Measurements from ENCODE around the gene EEIG1. TPM values are rescaled to one million over a fixed set of nuclear protein-coding genes. Genes with fewer than 3 reads are reported as not detected.

Gene EEIG1
- total and polyA plus RNA-seq, 9 of the 15 experiments (the other 6 are each of a cell fraction or from before 2014, with no cell fraction given): 0.17 to 16.7 (median 3.6) TPM

DNA sequence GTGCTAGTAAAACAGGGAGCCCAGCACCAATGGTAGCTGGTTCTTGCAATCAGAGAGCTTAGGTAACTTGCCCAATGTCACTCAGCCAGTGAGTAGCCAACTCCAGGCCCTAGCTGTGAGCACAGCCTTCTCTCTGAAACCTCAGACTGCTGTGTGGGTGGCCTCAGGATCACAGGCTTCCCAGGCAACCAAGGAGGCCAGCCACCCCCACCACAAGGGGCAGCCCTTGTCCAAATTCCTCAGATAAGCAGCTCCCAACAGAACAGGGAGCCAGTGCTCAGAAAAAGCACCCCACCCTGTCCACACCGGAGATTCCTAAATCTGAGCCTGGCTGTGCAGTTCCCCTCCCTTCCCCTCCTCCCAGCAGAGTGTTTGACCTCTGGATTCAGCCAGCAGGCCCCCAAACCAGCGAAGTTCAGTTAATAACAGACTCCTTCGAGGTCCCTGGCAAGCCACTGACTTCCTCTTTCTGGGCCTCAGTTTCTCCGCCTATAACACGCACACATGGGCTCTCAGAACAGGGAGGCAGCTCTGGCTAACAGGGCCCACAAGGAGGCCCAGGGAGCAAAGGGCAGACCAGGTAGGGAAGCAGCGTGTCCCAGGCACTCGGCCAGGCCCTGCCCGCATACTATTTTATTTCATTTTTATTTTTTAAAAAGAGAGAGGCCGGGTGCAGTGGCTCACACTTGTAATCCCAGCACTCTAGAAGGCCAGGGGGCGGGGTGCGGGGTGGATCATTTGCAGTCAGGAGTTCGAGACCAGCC is 2.7 kb downstream of the EEIG1 start (continued):
- TF ChIP-seq, protein P1, sequence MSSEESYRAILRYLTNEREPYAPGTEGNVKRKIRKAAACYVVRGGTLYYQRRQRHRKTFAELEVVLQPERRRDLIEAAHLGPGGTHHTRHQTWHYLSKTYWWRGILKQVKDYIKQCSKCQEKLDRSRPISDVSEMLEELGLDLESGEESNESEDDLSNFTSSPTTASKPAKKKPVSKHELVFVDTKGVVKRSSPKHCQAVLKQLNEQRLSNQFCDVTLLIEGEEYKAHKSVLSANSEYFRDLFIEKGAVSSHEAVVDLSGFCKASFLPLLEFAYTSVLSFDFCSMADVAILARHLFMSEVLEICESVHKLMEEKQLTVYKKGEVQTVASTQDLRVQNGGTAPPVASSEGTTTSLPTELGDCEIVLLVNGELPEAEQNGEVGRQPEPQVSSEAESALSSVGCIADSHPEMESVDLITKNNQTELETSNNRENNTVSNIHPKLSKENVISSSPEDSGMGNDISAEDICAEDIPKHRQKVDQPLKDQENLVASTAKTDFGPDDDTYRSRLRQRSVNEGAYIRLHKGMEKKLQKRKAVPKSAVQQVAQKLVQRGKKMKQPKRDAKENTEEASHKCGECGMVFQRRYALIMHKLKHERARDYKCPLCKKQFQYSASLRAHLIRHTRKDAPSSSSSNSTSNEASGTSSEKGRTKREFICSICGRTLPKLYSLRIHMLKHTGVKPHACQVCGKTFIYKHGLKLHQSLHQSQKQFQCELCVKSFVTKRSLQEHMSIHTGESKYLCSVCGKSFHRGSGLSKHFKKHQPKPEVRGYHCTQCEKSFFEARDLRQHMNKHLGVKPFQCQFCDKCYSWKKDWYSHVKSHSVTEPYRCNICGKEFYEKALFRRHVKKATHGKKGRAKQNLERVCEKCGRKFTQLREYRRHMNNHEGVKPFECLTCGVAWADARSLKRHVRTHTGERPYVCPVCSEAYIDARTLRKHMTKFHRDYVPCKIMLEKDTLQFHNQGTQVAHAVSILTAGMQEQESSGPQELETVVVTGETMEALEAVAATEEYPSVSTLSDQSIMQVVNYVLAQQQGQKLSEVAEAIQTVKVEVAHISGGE (CRISPR knock-in tag; IDR thresholded peaks at IDR 0.05): no peak
- no peak for TF ChIP-seq FOXJ2 (tag; IDR thresholded peaks at IDR 0.05)
- no peak for TF ChIP-seq ZFP30 (CRISPR knock-in tag; IDR thresholded peaks at IDR 0.05; ENCODE audit: borderline replicate concordance)
- peak; percentile 33 for TF ChIP-seq CXXC5 (CRISPR knock-in tag; IDR thresholded peaks at IDR 0.05)
- TF ChIP-seq, protein P2, sequence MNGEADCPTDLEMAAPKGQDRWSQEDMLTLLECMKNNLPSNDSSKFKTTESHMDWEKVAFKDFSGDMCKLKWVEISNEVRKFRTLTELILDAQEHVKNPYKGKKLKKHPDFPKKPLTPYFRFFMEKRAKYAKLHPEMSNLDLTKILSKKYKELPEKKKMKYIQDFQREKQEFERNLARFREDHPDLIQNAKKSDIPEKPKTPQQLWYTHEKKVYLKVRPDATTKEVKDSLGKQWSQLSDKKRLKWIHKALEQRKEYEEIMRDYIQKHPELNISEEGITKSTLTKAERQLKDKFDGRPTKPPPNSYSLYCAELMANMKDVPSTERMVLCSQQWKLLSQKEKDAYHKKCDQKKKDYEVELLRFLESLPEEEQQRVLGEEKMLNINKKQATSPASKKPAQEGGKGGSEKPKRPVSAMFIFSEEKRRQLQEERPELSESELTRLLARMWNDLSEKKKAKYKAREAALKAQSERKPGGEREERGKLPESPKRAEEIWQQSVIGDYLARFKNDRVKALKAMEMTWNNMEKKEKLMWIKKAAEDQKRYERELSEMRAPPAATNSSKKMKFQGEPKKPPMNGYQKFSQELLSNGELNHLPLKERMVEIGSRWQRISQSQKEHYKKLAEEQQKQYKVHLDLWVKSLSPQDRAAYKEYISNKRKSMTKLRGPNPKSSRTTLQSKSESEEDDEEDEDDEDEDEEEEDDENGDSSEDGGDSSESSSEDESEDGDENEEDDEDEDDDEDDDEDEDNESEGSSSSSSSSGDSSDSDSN (IDR thresholded peaks at IDR 0.05; ENCODE audit: borderline replicate concordance in 1 of 2, low read depth in 2 of 2, low read length in 2 of 2): peak in 1 of 2 experiments; percentile 70; a peak in 1 of 4 replicates
- TF ChIP-seq ARID1B (IDR thresholded peaks at IDR 0.05): peak; percentile 44; the same call in 1 of the 2 replicates
- TF ChIP-seq POLR2AphosphoS5 (IDR thresholded peaks at IDR 0.05; ENCODE audit: control insufficient read depth, insufficient read depth, low read depth, low read length): no peak
- TF ChIP-seq EGR1 (conservative IDR thresholded peaks at IDR 0.05): peak; percentile 84
- TF ChIP-seq SMARCA4 (IDR thresholded peaks at IDR 0.05): 0 out of 2 replicates have a peak, but pooled peaks have one; percentile 34
- TF ChIP-seq NFIX (CRISPR knock-in tag; IDR thresholded peaks at IDR 0.05; ENCODE audit: low read depth): no peak
- no peak for TF ChIP-seq POLR3G (IDR thresholded peaks at IDR 0.05; ENCODE audit: extremely low read depth, insufficient read length, insufficient replicate concordance)
- peak; percentile 40 to 56 for TF ChIP-seq RAD21 (CRISPR knock-in tag; conservative IDR thresholded peaks at IDR 0.05 in 1 of 2, IDR thresholded peaks at IDR 0.05 in 1 of 2)
- no peak for TF ChIP-seq ZBTB7A (IDR thresholded peaks at IDR 0.05; ENCODE audit: borderline replicate concordance, control insufficient read depth, low read depth, low read length)
- TF ChIP-seq PRPF4 (IDR thresholded peaks at IDR 0.05; ENCODE audit: insufficient read depth, low read depth, low read length, poor library complexity, severe bottlenecking): no peak
- no peak for TF ChIP-seq C11orf30 (IDR thresholded peaks at IDR 0.05; ENCODE audit: low read depth)
- TF ChIP-seq, protein P3, sequence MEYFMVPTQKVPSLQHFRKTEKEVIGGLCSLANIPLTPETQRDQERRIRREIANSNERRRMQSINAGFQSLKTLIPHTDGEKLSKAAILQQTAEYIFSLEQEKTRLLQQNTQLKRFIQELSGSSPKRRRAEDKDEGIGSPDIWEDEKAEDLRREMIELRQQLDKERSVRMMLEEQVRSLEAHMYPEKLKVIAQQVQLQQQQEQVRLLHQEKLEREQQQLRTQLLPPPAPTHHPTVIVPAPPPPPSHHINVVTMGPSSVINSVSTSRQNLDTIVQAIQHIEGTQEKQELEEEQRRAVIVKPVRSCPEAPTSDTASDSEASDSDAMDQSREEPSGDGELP (CRISPR knock-in tag; IDR thresholded peaks at IDR 0.05; ENCODE audit: borderline replicate concordance): 0 out of 2 replicates have a peak, but pooled peaks have one; percentile 18
- no peak for TF ChIP-seq ZC3H11A (IDR thresholded peaks at IDR 0.05; ENCODE audit: low read depth, low read length)
- TF ChIP-seq ZNF445 (CRISPR knock-in tag; IDR thresholded peaks at IDR 0.05; ENCODE audit: low read depth): no peak
- TF ChIP-seq HDAC2 (IDR thresholded peaks at IDR 0.05): peak; percentile 49; the same call in 1 of the 2 replicates
- no peak for TF ChIP-seq DNMT1 (IDR thresholded peaks at IDR 0.05)

Data from K562 (cell line).